Pons (tissue), 1 donor: ENCODE measurements around the gene GPHA2.

ENCODE experiments used
- DNase-seq: peaks from one replicate; pipeline ENCODE4 v3.0.0-alpha.2; 2016; ENCODE audit warnings: low spot score

GPHA2 gene

GRCh38 chr11:64890522-64890939 lies 45.2 kb downstream of the GPHA2 start:
- no peak for DNase-seq

- no peak for DNase-seq
Observed at GRCh38 chr11:64888729-64889511, 46.8 kb downstream of the GPHA2 start.

- DNase-seq, result no peak
Observed at GRCh38 chr11:64888406-64888728, 47.3 kb downstream of the GPHA2 start.

- peak; percentile 45 for DNase-seq
Observed at GRCh38 chr11:64887757-64888405, 47.8 kb downstream of the GPHA2 start.

GRCh38 chr11:64887234-64887756 lies 48.4 kb downstream of the GPHA2 start:
- no peak for DNase-seq

- no peak for DNase-seq
Observed at GRCh38 chr11:64885367-64886286, 50.1 kb downstream of the GPHA2 start.
